Measurements from ENCODE around the gene KCNB1.
"Not testable (repeated sequence)": the region's sequence is repeated elsewhere in the genome, so short reads cannot be mapped to it uniquely, and the experiment has no call there.

KCNB1 gene

GRCh38 chr20:49314052-49314451 lies 168.4 kb downstream of the KCNB1 start:
- not testable (repeated sequence) for DNase-seq
